Gastrocnemius medialis (tissue), 4 donors: Measurements from ENCODE around the gene KCNJ4. TPM values are rescaled to one million over a fixed set of nuclear protein-coding genes. Genes with fewer than 3 reads are reported as not detected.
"Not testable (repeated sequence)": the region's sequence is repeated elsewhere in the genome, so short reads cannot be mapped to it uniquely, and the experiment has no call there.

ENCODE experiments used
- ATAC-seq, 2 donors: fragments of 150-250 bp; one replicate each; pipeline ENCODE4 v1.9.1; 2016
- DNase-seq, 2 donors: peaks; one replicate each; pipeline ENCODE4 v3.0.0-alpha.2; 2019
- H3K27ac ChIP-seq, 4 donors: fragments of 200-600 bp; sonication (generic); 1 replicate in 1 of 4; 2 replicates in 3 of 4; pipeline ENCODE4 v1.5.1; 2016 to 2018; ENCODE audit warnings: mild to moderate bottlenecking in 2 of 4, moderate library complexity in 1 of 4
- H3K27me3 ChIP-seq, 3 donors: fragments of 200-600 bp; sonication (generic) in 2 of 3; 1 replicate in 1 of 3; 2 replicates in 2 of 3; pipeline versions ENCODE4 v1.5.1 to v1.6.0; 2016 to 2019; ENCODE audit warnings: mild to moderate bottlenecking in 1 of 3, moderate library complexity in 1 of 3
- H3K36me3 ChIP-seq, 2 donors: fragments of 200-600 bp; sonication (generic) in 1 of 2; one replicate each; pipeline ENCODE4 v1.5.1; 2017 to 2018
- H3K4me1 ChIP-seq, 2 donors: fragments of 200-600 bp; sonication (generic) in 1 of 2; one replicate each; pipeline ENCODE4 v1.5.1; 2016 to 2017; ENCODE audit warnings: mild to moderate bottlenecking in 2 of 2
- H3K4me3 ChIP-seq, 4 donors: fragments of 200-600 bp; sonication (generic) in 3 of 4; 1 replicate in 1 of 4; 2 replicates in 3 of 4; pipeline ENCODE4 v1.5.1; 2016 to 2019; ENCODE audit warnings: mild to moderate bottlenecking in 2 of 4
- H3K9me3 ChIP-seq, 3 donors: fragments of 200-600 bp; sonication (generic) in 2 of 3; 1 replicate in 1 of 3; 2 replicates in 2 of 3; pipeline ENCODE4 v1.5.1; 2016 to 2019
- CTCF ChIP-seq, 5 experiments: fragments of 450-650 bp in 3 of 5; fragments of 200-600 bp in 2 of 5; sonication (generic) in 2 of 5; IDR thresholded peaks in 4 of 5; conservative IDR thresholded peaks in 1 of 5; 1 replicate in 4 of 5; 2 replicates in 1 of 5; pipeline ENCODE4 v1.5.1; 2016 to 2019; ENCODE audit warnings: antibody characterized with exemption in 5 of 5, mild to moderate bottlenecking in 3 of 5, moderate library complexity in 3 of 5
- POLR2A ChIP-seq, 2 donors: fragments of 450-650 bp; IDR thresholded peaks; one replicate each; pipeline ENCODE4 v1.6.1; 2017; ENCODE audit warnings: antibody characterized with exemption in 2 of 2, mild to moderate bottlenecking in 2 of 2, moderate library complexity in 2 of 2
- in situ Hi-C, 4 donors: fragments of 200-750 bp; cut with MboI; loops; one replicate each; pipeline versions ENCODE4 v1.15.0 to v1.8.0; 2017; ENCODE audit warnings: low sequenced_read_pairs in 4 of 4
- intact Hi-C: fragments of 100-400 bp; cut with DNase I; formaldehyde crosslinking; loops from one replicate; pipeline ENCODE4 v1.15.1; 2023; ENCODE audit warnings: low total_unique reads
- total RNA-seq, 4 donors: library from RNA; depleted of rRNA; stranded (reverse); fragments of >200 nt; gene quantifications; one replicate each; pipeline versions ENCODE4 v1.1.0 to v1.2.3, GENCODE V29; 2016

KCNJ4 gene
- total RNA-seq, 4 donors from 2014 or later, result not detected

- H3K4me1 ChIP-seq, result peaks cover 10 to 18% of the 10 kb centered on the region in 2 donors
- in situ Hi-C loops, result no loop called here
- intact Hi-C loops, result loop anchor here (2.0 to 5.0 kb wide), 2 partner anchors 82 to 173 kb away; partner anchors contain the start of genes CSNK1E and DMC1
- peak overlapping the region; percentile 88 to 99 (median 98) for H3K27ac ChIP-seq
- ATAC-seq (peak; percentile 80 to 85), DNase-seq (peak; percentile 74 to 77)
- TF ChIP-seq POLR2A (IDR thresholded peaks at IDR 0.05) (peak; percentile 88 to 89), CTCF (IDR thresholded peaks at IDR 0.05 in 4 of 5, conservative IDR thresholded peaks at IDR 0.05 in 1 of 5) (no peak)
- no peaks in the 10 kb centered on the region for H3K27me3 ChIP-seq
- no peaks in the 10 kb centered on the region for H3K9me3 ChIP-seq
- no peaks in the 10 kb centered on the region for H3K36me3 ChIP-seq
- peak overlapping the region; percentile 74 to 99 (median 90) for H3K4me3 ChIP-seq
Measured at GRCh38 chr22:38398609-38399461, 56.2 kb downstream of the KCNJ4 start.

- in situ Hi-C loops, result not testable (repeated sequence)
Measured at GRCh38 chr22:38398181-38398608, 56.8 kb downstream of the KCNJ4 start.

GRCh38 chr22:38397189-38398085, 57.6 kb downstream of the KCNJ4 start:
- no peak for DNase-seq
- intact Hi-C loops (loop anchor here (2.0 to 5.0 kb wide), 2 partner anchors 81 to 175 kb away; partner anchors contain the start of genes CSNK1E and DMC1), in situ Hi-C loops (no loop called here)
- Histone ChIP-seq H3K27ac (peak overlapping the region; percentile 88 to 99 (median 98)), H3K36me3 (no peaks in the 10 kb centered on the region), H3K9me3 (no peaks in the 10 kb centered on the region), H3K27me3 (no peaks in the 10 kb centered on the region), H3K4me1 (peaks cover 15 to 27% of the 10 kb centered on the region in 2 donors), H3K4me3 (peak overlapping the region; percentile 74 to 99 (median 90))
- TF ChIP-seq POLR2A (IDR thresholded peaks at IDR 0.05) (no peak), CTCF (IDR thresholded peaks at IDR 0.05 in 4 of 5, conservative IDR thresholded peaks at IDR 0.05 in 1 of 5) (no peak)
- peak; percentile 13 to 45 for ATAC-seq

More at GRCh38 chr22:38398181-38398608, 56.8 kb downstream of the KCNJ4 start:
- Histone ChIP-seq H3K27ac (peak overlapping the region; percentile 88 to 99 (median 98)), H3K4me3 (peak overlapping the region; percentile 74 to 99 (median 90)), H3K4me1 (peaks cover 11 to 19% of the 10 kb centered on the region in 2 donors)
- H3K36me3 ChIP-seq, H3K9me3 ChIP-seq, H3K27me3 ChIP-seq: not testable (repeated sequence)
- peak; percentile 77 to 79 for ATAC-seq
- intact Hi-C loops, result loop anchor here (2.0 to 5.0 kb wide), 2 partner anchors 81 to 174 kb away; partner anchors contain the start of genes CSNK1E and DMC1
- peak; percentile 29 to 62 for DNase-seq

GRCh38 chr22:38396440-38397069, 58.4 kb downstream of the KCNJ4 start:
- DNase-seq, H3K9me3 ChIP-seq, H3K27me3 ChIP-seq, ATAC-seq, H3K36me3 ChIP-seq, in situ Hi-C loops: not testable (repeated sequence)
- intact Hi-C loops, result loop anchor here (5.0 kb wide), 1 partner anchor 176 kb away; the partner anchor contains the start of gene DMC1
- peak overlapping the region; percentile 51 to 99 (median 93) for H3K27ac ChIP-seq
- peak overlapping the region in 3 of 4 donors; percentile 74 to 99 (median 97) for H3K4me3 ChIP-seq
- H3K4me1 ChIP-seq, result peaks cover 15 to 28% of the 10 kb centered on the region in 2 donors

GRCh38 chr22:38395944-38396343, 59.1 kb downstream of the KCNJ4 start:
- H3K9me3 ChIP-seq, H3K4me3 ChIP-seq, DNase-seq, ATAC-seq, H3K36me3 ChIP-seq, in situ Hi-C loops, H3K27me3 ChIP-seq: not testable (repeated sequence)
- intact Hi-C loops, result loop anchor here (5.0 kb wide), 1 partner anchor 176 kb away; the partner anchor contains the start of gene DMC1
- H3K27ac ChIP-seq, result peak overlapping the region; percentile 49 to 99 (median 70)
- peaks cover 15 to 28% of the 10 kb centered on the region in 2 donors for H3K4me1 ChIP-seq

- Histone ChIP-seq H3K27ac (peak overlapping the region in 2 of 4 donors; percentile 88 to 99), H3K4me1 (peaks cover 15 to 28% of the 10 kb centered on the region in 2 donors)
- H3K27me3 ChIP-seq, ATAC-seq, in situ Hi-C loops, H3K4me3 ChIP-seq, H3K36me3 ChIP-seq, DNase-seq, H3K9me3 ChIP-seq: not testable (repeated sequence)
- intact Hi-C loops, result loop anchor here (5.0 kb wide), 1 partner anchor 177 kb away; the partner anchor contains the start of gene DMC1
Measured at GRCh38 chr22:38394929-38395624, 59.9 kb downstream of the KCNJ4 start.

- H3K27me3 ChIP-seq, DNase-seq, H3K9me3 ChIP-seq, H3K4me3 ChIP-seq, H3K36me3 ChIP-seq, in situ Hi-C loops, intact Hi-C loops: not testable (repeated sequence)
- H3K27ac ChIP-seq, result peak overlapping the region in 1 of 4 donors; percentile 72
- ATAC-seq, result peak in 1 of 2 donors; percentile 16
- peaks cover 30 to 32% of the 10 kb centered on the region in 2 donors for H3K4me1 ChIP-seq
Measured at GRCh38 chr22:38389428-38389818, 65.6 kb downstream of the KCNJ4 start.
